Measurements from ENCODE around the gene GRPR. TPM values are rescaled to one million over a fixed set of nuclear protein-coding genes. Genes with fewer than 3 reads are reported as not detected.
"Not testable (repeated sequence)": the region's sequence is repeated elsewhere in the genome, so short reads cannot be mapped to it uniquely, and the experiment has no call there.

GRPR gene
- polyA plus RNA-seq, 10 donors, result 0.43 to 1.8 (median 0.78) TPM

GRCh38 chrX:16177260-16177659 is 53.9 kb downstream of the GRPR start:
- DNase-seq, result no peak

- DNase-seq, result not testable (repeated sequence)
Observed at GRCh38 chrX:16183843-16184242, 60.5 kb downstream of the GRPR start.

GRCh38 chrX:16185725-16186136 is 62.4 kb downstream of the GRPR start:
- peak in 1 of 3 donors; percentile 62 for DNase-seq

GRCh38 chrX:16186380-16187007 is 63.1 kb downstream of the GRPR start:
- DNase-seq, result no peak

- no peak for DNase-seq
Observed at GRCh38 chrX:16187024-16187760, 63.8 kb downstream of the GRPR start.

- DNase-seq, result no peak
Observed at GRCh38 chrX:16188687-16189086, 65.3 kb downstream of the GRPR start.

- DNase-seq, result no peak
Observed at GRCh38 chrX:16191605-16192004, 68.2 kb downstream of the GRPR start.

- DNase-seq, result no peak
Observed at GRCh38 chrX:16196829-16197228, 73.5 kb downstream of the GRPR start.

GRCh38 chrX:16199343-16199742 is 76.0 kb downstream of the GRPR start:
- DNase-seq, result no peak

- DNase-seq, result no peak
Observed at GRCh38 chrX:16202943-16203342, 79.6 kb downstream of the GRPR start.

Other genes starting within 250 kb of the GRPR start
- gene MAGEB17, start 43.9 kb downstream of the GRPR start, polyA plus RNA-seq (ENCODE audit: insufficient read length in 10 of 10), result under 1 TPM in 5 of 10 donors, not detected in 5; 0.09 to 0.26 (median 0.20) TPM

Data from muscle of back (tissue), 11 donors.